ENCODE measurements around the gene GDA.

The GDA gene

DNA sequence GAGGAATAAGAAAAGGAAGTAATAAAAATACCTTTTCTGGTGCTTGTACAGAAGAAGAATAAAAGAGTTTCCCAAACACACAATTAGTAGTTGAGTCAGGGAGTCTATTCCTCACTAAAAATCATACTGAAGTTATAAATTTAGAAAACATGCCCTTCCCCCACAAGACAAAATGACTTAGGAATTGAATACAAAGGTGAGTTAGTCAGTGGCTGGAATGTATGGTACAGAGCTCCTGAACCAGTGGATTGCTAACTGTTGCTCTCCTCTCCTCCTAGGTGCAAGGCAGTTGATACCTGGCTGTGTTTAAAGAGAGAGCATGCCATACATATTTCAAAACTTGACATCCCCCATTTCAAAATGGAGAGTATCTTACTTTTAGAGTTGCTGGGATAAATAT, 1.9 kb downstream of the GDA start:
- DNase-seq: no peak

DNA sequence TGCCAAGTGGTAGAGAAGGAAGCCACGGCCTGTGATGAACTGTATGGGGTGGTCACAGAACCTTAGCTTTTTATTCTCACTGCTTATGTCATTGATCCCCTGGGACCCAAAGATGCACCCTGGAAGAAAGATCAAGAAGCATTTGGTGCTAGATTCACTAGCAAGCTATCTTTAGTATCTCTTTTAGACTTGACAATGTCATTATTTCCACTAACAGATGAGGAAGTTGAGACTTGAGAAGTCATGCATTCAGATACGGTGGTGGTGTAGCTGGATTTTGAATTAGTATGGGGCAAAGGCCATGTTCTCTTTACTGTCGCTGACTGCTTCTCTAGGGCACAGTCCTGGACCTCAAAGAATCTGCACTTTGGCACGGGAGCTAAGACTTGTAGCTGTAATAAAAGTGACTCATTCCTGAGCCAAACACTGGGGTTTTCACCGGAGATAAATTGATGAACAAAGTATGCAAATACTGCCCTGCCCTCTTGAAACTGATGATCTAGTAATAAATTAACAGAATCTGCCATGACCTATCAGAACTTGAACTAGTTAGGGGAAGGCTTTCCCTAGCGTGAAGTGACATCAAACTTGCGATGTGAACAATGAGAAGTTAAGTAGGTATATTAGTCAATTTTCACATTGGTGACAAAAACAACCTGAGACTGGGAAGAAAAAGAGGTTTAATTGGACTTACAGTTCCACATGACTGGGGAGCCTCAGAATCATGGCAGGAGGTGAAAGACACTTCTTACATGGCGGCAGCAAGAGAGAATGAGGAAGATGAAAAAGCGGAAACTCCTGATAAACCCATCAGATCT, 5.4 kb downstream of the GDA start:
- DNase-seq: no peak

DNA sequence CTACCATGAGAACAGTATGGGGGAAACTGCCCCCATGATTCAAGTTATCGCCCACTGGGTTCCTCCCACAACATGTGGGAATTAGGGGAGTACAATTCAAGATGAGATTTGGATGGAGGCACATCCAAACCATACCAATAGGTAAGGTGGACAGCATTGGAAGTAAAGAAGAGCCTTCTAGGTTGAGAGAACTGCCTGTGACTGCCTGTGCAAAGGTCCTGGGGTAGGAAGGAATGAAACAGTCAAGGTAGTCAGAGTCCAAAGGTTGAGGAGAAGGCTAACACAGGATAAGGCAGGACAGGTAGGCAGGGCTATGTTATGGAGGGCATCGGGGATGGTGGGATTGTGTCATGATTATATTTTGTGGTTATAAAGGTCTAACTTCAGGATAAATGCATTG, 6.1 kb downstream of the GDA start:
- no peak for DNase-seq

DNA sequence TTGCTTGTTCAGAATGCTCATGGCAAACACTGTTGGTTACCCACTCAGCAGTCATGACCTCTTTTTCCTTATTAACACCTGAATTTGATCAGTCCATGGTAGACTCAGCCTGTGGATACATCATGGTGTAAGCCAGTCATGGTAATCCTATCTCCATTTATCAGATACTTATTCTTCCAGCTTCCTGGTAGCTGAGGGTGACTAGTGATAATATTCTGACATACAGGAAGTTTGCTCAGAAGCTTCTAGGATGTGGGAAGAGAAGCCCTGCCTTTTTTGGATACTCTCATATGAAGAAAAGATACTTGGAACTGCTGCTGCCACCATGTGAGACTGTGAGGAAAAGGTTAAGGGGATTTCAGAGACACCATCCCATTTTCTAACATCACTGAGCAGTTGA, 7.3 kb downstream of the GDA start:
- peak; percentile 18 for DNase-seq

DNA sequence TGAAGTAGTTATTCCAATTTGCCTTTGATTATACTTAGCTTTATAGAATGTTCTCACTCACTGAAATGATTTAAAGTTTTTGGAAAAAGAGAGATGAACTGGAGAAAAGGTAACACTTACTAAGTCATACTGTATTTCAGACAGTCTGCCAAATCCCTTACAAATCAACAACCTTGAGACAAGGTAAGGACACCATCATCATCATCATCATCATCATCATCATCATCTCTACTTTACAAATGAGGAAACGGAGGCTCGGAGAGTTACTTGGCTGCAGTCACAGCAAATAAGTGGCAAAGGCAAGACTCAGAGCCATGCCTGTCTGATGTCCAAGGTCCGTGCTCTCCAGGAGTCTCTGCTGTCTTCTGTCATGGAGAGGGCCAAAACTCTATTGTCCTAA, 9.4 kb downstream of the GDA start:
- DNase-seq: no peak

DNA sequence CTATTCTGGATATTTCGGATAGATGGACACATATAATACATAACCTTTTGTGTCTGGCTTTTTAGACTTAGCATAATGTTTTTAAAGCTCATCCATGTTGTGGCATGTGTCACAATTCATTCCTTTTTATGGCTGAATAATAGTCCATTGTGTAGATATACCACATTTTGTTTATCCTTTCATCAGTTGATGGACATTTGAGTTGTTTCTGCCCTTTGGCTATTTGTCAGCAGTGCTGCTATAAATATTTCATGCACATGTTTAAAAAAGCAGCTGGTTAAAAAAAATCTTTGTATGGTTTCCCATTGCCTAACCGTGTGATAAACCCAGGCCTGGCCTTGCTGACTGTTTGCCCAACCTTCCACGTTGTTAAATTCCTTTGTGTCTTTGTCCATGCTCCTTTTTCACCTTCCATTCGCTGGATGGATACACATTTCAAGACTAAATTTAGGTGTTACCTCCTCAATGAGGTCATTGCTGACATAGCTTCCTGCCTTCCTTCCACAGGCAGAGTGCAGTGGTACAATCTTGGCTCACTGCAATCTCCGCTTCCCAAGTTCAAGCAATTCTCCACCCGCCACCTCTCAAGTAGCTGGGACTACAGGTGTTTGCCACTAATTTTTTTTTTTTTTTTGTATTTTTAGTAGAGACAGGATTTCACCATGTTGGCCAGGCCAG, 11.3 kb downstream of the GDA start:
- DNase-seq: no peak

DNA sequence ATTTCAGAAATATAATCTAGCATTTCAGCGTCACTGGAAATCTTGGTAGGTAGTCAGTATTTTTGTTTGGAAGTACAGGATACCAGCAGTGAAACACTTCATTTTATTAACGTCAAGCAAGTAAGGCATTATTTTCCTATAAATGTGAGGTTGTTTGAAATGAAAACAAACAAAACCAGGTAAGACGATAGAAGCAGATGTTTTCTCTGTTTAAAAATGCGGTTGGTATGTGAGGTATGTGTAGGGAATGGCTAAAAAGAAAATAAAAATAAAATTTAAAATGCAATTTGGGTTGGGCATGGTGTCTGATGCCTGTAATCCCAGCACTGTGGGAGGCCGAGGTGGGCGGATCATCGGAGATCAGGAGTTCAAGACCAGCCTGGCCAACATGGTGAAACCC, 16.1 kb downstream of the GDA start:
- no peak for DNase-seq

DNA sequence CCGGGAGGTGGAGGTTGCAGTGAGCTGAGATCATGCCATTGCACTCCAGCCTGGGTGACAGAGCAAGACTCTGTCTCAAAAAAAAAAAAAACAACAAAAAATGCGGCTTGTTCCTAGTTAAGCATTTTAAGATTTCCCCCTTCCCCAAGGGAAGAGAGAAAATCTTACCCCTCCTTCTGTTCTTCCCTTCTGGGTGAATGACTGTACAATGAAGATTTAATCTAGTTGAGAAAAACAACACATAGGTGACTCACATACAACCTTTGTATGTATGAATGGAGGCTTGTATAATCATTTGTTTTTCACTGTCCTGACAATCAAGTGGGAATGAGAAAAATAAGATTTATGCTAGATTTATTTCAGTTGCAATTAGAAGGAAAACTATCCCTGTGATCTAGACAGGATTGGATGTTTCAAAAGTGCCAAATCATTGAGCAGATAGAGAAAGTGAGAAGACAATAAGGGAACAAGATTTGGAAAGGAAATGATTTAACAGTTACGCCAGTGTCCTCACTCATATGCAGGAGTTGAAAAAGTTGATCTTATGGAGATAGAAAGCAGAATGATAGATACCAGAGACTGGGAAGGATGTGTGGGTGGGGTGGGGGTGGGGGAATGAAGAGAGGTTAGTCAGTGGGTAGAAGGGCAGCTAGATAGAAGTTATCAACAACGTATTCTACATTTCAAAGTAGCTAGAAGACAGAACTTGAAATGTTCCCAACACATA, 16.7 kb downstream of the GDA start:
- no peak for DNase-seq

DNA sequence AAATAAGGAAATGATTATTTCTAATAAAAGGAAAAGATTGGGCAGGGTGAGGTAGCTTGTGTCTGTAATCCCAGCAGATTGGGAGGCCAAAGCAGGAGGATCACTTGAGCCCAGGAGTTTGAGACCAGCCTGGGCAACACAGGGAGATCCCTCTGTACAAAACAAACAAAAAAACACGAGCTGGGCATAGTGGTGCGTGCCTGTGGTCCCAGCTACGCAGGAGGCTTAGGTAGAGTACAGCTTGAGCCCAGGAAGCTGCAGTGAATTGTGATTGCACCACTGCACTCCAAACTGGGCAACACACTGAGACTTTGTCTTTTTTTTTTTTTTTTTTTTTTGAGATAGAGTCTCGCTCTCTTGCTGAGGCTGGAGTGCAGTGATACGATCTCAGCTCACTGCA, 18.8 kb downstream of the GDA start:
- DNase-seq: no peak

DNA sequence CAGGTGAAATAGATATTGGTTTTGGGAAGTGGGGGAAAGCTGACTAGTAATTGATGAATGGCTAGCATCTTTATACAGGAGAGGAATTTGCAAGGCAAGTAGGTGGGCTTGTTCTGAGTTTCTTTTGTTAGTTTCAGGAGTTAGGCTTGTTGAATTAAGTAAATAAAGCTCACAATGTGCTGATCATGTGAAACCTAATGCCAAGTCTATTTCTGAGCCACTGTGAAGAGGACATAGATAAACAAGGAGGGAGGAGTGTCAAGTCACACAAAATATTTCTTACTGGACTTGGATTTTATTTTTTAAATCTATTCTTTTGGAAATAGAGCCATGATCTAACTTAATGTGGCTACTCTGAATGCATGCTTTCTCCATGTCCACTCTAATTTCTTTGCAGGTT, 19.9 kb downstream of the GDA start:
- DNase-seq: no peak

DNA sequence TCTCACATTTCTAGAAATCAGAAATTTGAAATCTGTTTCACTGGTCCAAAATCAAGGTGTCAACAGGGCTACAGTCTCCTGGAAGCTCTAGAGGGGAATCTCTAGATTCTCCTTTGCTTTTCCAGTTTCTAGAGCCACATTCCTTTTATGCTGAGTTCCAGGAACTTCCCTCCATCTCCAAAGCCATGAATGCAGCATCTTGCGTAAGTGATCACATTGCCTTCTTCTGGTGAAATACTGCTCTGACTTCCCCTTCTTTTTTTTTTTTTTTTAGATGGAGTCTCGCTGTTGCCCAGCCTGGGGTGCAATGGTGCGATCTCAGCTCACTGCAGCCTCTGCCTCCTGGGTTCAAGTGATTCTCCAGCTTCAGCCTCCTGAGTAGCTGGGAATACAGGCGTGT, 23.8 kb downstream of the GDA start:
- DNase-seq: peak; percentile 14

DNA sequence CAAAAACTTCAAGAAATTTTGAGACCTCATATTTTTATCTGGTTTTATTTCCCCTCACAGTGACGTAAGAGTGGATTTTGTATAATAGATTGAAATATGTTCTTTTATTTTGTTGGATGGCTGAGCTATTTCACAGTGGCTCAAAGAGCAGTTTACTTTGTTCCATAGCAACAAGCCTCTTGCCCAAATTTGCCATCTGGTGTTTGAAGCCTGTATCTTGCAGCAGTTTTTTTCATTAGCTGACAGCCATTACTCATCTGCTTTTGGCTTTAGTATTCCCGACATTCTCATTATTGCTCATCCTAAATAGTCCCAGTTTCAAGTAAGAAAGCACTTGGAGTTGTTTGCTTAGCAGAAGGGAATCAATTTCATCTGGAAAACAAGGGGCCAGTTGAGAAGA, 36.3 kb downstream of the GDA start:
- no peak for DNase-seq

DNA sequence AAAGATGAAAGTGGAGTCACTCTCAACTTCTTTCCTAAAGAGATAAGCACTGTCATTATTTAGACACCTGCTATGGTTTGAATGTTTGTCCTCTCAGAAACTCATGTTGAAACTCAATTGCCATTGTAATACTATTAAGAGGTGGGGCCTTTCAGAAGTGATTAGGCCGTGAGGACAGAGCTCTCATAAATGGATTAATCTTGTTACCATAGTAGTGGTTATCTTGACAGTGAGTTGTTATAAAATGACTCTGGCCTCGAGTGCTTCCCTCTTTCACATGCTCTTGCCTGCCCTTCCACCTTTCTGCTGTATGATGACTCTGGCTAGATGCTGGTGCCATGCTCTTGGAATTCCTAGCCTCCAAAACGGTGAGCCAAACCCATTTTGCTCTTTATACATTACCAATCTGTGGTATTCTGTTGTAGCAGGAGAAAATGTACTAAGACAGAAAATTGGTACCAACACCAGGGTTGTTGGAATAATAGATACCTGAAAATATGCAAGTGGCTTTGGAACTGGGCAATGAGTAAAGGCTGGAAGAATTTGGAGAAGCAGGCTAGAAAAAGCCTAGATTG, 38.0 kb downstream of the GDA start:
- no peak for DNase-seq

DNA sequence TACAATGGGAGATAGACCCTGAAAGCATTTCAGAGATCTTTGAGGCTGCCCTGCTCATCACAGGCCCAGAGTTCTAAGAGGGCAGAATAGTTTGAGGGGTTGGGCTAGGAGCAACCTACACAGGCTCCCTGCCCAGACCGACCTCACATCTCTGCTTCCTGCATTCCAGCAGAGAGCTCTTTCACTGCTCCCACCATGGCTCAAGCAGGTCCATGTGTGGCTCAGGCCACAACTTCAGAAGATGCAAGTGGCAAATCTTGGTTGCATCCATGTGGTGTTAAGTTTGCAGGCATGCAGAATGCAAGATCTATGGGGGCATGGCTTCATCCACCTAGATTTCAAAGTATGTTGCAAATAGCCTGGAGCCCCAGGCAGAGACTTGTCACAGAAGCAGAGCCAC, 39.0 kb downstream of the GDA start:
- no peak for DNase-seq

DNA sequence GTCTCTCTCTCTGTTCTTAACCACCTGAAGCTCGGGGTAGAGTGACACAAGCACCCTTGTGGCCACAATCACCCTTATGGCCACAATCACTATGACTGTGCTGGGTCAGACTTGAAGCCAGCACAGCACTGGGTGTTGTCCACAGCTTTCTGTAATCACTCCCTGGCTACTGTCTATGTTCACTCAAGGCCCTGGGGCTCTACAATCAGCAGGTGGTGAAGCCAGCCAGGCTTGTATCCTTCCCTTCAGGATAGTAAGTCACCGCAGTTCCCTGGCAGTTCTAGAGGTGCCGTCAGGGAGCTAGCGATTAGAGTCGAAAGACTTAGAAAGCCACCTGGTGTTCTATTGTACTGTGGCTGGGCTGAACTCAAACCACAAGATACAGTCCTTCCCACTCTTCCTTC, 44.2 kb downstream of the GDA start:
- DNase-seq: no peak

DNA sequence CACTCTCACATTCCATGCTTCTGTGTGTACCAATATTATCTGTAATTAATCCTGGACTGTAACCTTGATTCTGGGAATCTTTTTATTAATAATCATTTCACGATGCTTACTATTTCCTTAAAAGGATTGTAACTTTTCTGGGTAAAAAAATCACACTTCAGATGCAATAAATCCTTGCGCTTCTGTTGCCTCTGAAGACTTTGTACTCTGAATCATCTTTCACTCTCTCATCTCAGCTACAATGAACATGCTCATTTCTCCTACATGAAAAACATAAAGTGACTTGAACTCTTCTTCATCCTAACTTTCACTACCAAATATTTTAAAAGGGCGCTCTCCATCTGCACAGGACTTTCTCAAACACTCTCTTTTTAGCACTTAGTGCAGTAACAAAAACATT, 50.0 kb downstream of the GDA start:
- no peak for DNase-seq

DNA sequence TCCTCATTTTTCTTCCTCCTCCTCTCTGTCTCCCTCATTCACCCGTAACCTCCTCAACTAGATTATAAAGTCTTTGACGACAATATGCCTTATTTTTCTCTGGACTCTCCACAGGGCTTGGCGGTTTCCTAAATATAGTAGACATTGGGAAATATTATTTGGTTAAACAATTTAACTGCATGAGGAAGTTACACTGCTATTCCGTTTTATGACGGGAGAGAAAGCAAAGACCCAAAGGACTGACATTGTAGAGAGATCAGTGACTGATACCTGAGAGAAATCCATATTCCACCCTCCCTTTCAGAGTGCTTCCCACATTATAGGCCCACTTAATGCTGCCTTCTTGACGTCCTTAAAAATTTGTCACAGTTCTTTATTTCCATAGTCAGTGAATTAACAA, 51.2 kb downstream of the GDA start:
- no peak for DNase-seq

DNA sequence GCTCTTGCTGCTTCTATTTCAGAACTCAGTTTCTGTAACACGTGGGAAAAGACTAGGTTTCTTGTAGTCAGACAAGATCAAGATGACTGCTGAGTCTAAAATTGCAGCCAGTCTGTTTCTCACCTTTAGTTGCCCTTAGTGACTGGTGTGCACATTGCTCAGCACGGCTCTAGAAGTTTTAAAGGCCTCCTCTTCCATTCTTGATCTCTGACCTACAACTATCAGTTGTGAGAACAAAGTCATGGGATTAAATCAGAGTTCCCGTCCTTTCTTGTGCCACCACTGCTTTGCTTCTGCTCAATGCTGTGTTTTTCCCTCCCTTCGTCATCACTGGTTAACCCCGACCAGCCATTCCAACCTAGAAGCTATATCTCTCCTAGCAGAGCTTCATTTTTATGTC, 52.8 kb downstream of the GDA start:
- no peak for DNase-seq

DNA sequence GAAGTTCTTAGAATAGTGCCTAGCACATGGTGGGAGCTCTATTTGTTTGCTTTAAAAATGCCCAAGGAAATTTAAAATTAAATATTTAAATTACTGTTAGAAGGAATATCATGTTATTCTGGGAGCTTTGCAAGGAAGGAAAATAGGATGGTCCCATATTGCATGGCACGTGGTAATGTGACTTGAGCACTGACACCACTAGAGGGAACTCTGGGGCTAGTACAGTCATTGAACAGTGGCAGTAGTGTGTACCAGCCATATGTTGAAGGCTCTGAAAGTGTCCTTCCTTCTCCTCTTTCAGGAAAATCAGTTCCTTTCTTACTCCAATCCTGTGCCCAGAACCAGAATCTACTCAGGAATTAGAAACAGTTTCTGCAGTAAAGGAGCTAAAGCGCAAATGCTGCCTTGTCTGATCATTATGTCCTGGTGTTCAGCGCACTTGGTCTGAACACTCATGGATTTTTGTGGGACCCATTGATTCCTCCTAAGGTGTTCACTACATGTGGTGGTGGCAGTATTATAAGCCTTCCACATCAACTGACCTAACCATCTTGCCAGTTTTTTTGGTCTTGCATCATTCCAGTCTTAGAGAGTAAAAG, 54.1 kb downstream of the GDA start:
- peak; percentile 16 for DNase-seq

DNA sequence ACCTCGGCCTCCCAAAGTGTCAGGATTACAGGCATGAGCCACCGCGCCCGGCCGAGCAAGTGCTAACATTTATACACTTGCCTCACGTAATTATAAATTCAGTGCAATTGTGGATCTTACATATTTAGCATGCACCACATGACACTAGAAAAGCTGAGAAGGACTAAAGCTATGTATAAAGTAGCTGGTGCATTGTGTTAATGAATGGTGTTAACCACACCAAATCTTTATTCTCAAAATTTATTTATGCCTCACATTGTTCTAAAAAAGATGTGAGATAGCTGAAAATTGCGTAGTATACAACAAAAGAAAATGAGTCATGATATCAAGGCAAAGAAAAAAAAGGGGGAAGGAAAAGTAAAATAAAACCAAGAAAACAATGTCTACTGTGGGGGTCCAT, 54.8 kb downstream of the GDA start:
- no peak for DNase-seq

DNA sequence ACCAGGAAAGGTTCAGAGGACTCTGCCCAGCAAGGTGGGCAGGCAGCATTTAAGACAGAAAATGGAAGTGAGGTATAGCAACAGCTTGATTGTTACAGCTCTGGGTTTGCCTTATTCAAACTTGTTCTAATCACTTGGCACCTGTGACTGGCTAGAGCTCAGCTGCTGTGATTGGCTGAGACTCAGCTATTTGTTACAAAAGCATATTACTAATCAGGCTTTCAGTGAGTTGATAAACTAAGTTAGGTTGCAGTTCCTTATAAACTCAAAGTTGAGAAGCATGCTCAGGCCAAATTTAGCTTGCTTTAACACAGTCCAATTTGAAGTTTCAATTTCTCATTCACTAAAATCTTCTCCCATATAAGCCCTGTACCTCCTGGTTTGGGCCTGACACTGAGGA, 56.3 kb downstream of the GDA start:
- no peak for DNase-seq

DNA sequence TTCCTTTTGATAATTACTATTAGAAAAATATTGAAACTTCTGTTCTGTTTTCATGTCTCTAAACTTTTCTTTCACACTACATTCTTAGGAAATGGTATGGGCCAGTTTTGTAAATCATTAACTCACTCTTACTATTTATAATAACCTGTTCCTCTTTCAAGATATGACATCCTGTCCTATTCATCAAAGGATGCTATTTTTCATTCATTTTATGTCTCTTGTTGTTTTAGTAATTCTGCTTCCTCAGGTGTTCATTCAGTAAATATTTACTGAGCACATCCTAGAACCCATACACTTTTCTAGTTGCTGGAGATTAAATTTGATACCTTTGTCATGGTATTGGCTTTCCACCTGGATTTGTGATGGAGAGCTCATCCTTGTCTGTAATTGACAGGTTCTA, 58.0 kb downstream of the GDA start:
- no peak for DNase-seq

DNA sequence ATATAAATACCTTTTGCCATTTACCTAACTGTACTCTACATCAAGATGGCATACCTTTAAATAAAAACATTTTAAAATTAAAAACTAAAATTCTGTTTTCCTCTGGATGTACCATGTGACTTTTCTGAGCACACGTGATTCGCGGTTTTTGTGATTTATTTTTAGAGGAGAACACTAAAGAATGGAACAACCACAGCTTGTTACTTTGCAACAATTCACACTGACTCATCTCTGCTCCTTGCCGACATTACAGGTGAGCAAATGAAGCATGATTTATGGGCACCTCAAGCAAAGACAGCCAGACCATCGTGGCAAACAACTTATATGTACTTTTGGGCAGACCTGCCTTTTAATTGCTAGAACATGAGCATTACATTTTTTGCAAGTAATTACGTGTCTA, 61.3 kb downstream of the GDA start:
- DNase-seq: no peak

Measured in NCI-H226 (cell line).